Liver (tissue), 9 donors: Measurements from ENCODE around the gene TNFAIP6. TPM values are rescaled to one million over a fixed set of nuclear protein-coding genes. Genes with fewer than 3 reads are reported as not detected.

Source experiments
- DNase-seq: peaks from one replicate; pipeline ENCODE4 v3.0.0-alpha.2; 2017; ENCODE audit warnings: low spot score
- H3K27ac ChIP-seq, 2 donors: one replicate each; pipeline ENCODE4 v1.7.0; 2013; ENCODE audit warnings: inconsistent platforms in 2 of 2, low read length in 2 of 2, control low read depth in 1 of 2, low read depth in 1 of 2, mild to moderate bottlenecking in 1 of 2
- H3K27me3 ChIP-seq, 4 donors: one replicate each; pipeline versions ENCODE4 v1.6.1 to v1.7.0; 2013; ENCODE audit warnings: low read length in 3 of 4, inconsistent platforms in 1 of 4, mild to moderate bottlenecking in 1 of 4, moderate library complexity in 1 of 4; ENCODE audit not compliant: control insufficient read depth in 4 of 4, insufficient read depth in 4 of 4
- H3K36me3 ChIP-seq, 4 donors: one replicate each; pipeline versions ENCODE4 v1.6.1 to v1.7.0; 2013; ENCODE audit warnings: low read length in 3 of 4, mild to moderate bottlenecking in 3 of 4, low read depth in 1 of 4, moderate library complexity in 1 of 4; ENCODE audit not compliant: control insufficient read depth in 4 of 4, insufficient read depth in 3 of 4
- H3K4me1 ChIP-seq, 4 donors: one replicate each; pipeline versions ENCODE4 v1.6.1 to v1.7.0; 2013; ENCODE audit warnings: low read length in 3 of 4, mild to moderate bottlenecking in 3 of 4, moderate library complexity in 1 of 4; ENCODE audit not compliant: control insufficient read depth in 4 of 4, insufficient read depth in 4 of 4
- H3K4me3 ChIP-seq, 3 donors: one replicate each; pipeline versions ENCODE4 v1.6.1 to v1.7.0; 2013; ENCODE audit warnings: low read length in 3 of 3, control low read depth in 1 of 3, low read depth in 1 of 3, mild to moderate bottlenecking in 1 of 3
- H3K9ac ChIP-seq, 2 donors: one replicate each; pipeline ENCODE4 v1.7.0; 2013; ENCODE audit warnings: low read length in 2 of 2, mild to moderate bottlenecking in 2 of 2, moderate library complexity in 2 of 2, control low read depth in 1 of 2, low read depth in 1 of 2
- H3K9me3 ChIP-seq, 4 donors: one replicate each; pipeline versions ENCODE4 v1.6.1 to v1.7.0; 2013; ENCODE audit warnings: low read length in 3 of 4; ENCODE audit not compliant: control insufficient read depth in 4 of 4
- EGR1 ChIP-seq, 2 donors: IDR thresholded peaks; 2 replicates each; pipeline ENCODE4 v1.6.1; 2016 to 2018; ENCODE audit warnings: antibody characterized with exemption in 2 of 2, low read depth in 2 of 2
- FOXA1 ChIP-seq: IDR thresholded peaks from 2 replicates; pipeline ENCODE4 v1.6.1; 2016; ENCODE audit warnings: antibody characterized with exemption
- FOXA2 ChIP-seq: IDR thresholded peaks from 2 replicates; pipeline ENCODE4 v1.6.1; 2016; ENCODE audit warnings: antibody characterized with exemption
- GABPA ChIP-seq, 2 donors: IDR thresholded peaks in 1 of 2; conservative IDR thresholded peaks in 1 of 2; 2 replicates each; pipeline ENCODE4 v1.6.1; 2016; ENCODE audit warnings: antibody characterized with exemption in 2 of 2, mild to moderate bottlenecking in 1 of 2, moderate library complexity in 1 of 2
- HNF4G ChIP-seq: IDR thresholded peaks from 2 replicates; pipeline ENCODE4 v1.6.1; 2016; ENCODE audit warnings: antibody characterized with exemption
- JUND ChIP-seq, 2 donors: IDR thresholded peaks; 2 replicates each; pipeline ENCODE4 v1.6.1; 2016; ENCODE audit warnings: antibody characterized with exemption in 2 of 2
- NR2F2 ChIP-seq: IDR thresholded peaks from 2 replicates; pipeline ENCODE4 v1.6.1; 2016; ENCODE audit warnings: antibody characterized with exemption
- RAD21 ChIP-seq, 2 donors: IDR thresholded peaks; 2 replicates each; pipeline ENCODE4 v1.6.1; 2016; ENCODE audit warnings: antibody characterized with exemption in 2 of 2, mild to moderate bottlenecking in 2 of 2
- RXRA ChIP-seq, 2 donors: IDR thresholded peaks; 2 replicates each; pipeline ENCODE4 v1.6.1; 2017 to 2018; ENCODE audit warnings: antibody characterized with exemption in 2 of 2, mild to moderate bottlenecking in 1 of 2
- SP1 ChIP-seq: IDR thresholded peaks from 2 replicates; pipeline ENCODE4 v1.6.1; 2018; ENCODE audit warnings: antibody characterized with exemption, mild to moderate bottlenecking
- TAF1 ChIP-seq: conservative IDR thresholded peaks from 2 replicates; pipeline ENCODE4 v1.6.1; 2016; ENCODE audit warnings: antibody characterized with exemption, mild to moderate bottlenecking
- YY1 ChIP-seq: IDR thresholded peaks from 2 replicates; pipeline ENCODE4 v1.6.1; 2016; ENCODE audit warnings: antibody characterized with exemption, mild to moderate bottlenecking
- WGBS: extraction: QIAGEN DNeasy Blood & Tissue Kit; methylation state at CpG from one replicate; pipeline ENCODE4 v1.1.7; 2013; 5-methylcytosine and 5-hydroxymethylcytosine counted together
- polyA plus RNA-seq, 2 donors: library from polyadenylated mRNA; stranded (reverse) in 1 of 2; unstranded in 1 of 2; fragments of 200-250 nt in 1 of 2; fragments of >200 nt in 1 of 2; fragmentation: Nextera tagmentation in 1 of 2; extraction: Ambion mirVana in 1 of 2; gene quantifications; one replicate each; pipeline versions ENCODE4 v1.2.1 to v1.2.3, GENCODE V29; 2013 to 2015
- total RNA-seq, 2 donors: library from RNA; depleted of rRNA; stranded (reverse); fragments of >200 nt; gene quantifications; one replicate each; pipeline ENCODE4 v1.2.3, GENCODE V29; 2014
- TF ChIP-seq, protein P1 (sequence below): fragments of 150-350 bp; IDR thresholded peaks from 2 replicates; pipeline ENCODE4 v1.5.1; 2017; ENCODE audit warnings: improper control_type of control experiment, low read depth, low read length; ENCODE audit not compliant: missing input control
- TF ChIP-seq, protein P2 (sequence below): IDR thresholded peaks from 2 replicates; pipeline ENCODE4 v1.6.1; 2016; ENCODE audit warnings: antibody characterized with exemption, mild to moderate bottlenecking
- TF ChIP-seq, protein P3 (sequence below): IDR thresholded peaks from 2 replicates; pipeline ENCODE4 v1.6.1; 2016; ENCODE audit warnings: antibody characterized with exemption
- TF ChIP-seq, protein P4 (sequence below): IDR thresholded peaks from 2 replicates; pipeline ENCODE4 v1.6.1; 2016; ENCODE audit warnings: antibody characterized with exemption
- TF ChIP-seq, protein P5 (sequence below): IDR thresholded peaks from 2 replicates; pipeline ENCODE4 v1.6.1; 2016; ENCODE audit warnings: antibody characterized with exemption
- donor health status: healthy.
- donor health status: healthy.
- donor health status: healthy.
- donor health status: healthy.
- donor health status: healthy.

The TNFAIP6 gene
- total and polyA plus RNA-seq, 4 donors = 0.17 to 0.28 (median 0.20) TPM

DNA sequence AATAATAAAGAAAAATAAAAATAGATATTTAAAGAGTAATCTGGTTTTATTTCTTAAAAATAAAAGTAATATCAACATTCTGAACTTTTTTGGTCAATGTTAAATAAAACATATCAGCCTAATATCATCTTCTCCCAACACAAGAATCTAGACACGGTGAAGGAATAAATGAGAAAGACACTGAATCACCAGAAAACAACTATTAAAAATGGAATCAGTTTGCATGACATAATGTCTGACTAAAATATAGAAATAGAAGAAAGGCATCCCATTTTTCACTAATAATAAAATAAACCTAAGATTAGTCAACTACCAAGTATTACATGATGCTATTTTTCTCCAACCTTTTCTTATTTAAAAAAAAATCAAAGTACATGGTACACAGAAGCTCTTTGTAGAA is 30.8 kb upstream of the TNFAIP6 start:
- TF ChIP-seq, protein P1, sequence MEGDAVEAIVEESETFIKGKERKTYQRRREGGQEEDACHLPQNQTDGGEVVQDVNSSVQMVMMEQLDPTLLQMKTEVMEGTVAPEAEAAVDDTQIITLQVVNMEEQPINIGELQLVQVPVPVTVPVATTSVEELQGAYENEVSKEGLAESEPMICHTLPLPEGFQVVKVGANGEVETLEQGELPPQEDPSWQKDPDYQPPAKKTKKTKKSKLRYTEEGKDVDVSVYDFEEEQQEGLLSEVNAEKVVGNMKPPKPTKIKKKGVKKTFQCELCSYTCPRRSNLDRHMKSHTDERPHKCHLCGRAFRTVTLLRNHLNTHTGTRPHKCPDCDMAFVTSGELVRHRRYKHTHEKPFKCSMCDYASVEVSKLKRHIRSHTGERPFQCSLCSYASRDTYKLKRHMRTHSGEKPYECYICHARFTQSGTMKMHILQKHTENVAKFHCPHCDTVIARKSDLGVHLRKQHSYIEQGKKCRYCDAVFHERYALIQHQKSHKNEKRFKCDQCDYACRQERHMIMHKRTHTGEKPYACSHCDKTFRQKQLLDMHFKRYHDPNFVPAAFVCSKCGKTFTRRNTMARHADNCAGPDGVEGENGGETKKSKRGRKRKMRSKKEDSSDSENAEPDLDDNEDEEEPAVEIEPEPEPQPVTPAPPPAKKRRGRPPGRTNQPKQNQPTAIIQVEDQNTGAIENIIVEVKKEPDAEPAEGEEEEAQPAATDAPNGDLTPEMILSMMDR = no peak
- no peak for TF ChIP-seq GABPA (IDR thresholded peaks at IDR 0.05 in 1 of 2, conservative IDR thresholded peaks at IDR 0.05 in 1 of 2)
- no peak for TF ChIP-seq JUND (IDR thresholded peaks at IDR 0.05)
- no peak for TF ChIP-seq NR2F2
- no peak for TF ChIP-seq EGR1 (IDR thresholded peaks at IDR 0.05; ENCODE audit: low read depth in 2 of 2)
- TF ChIP-seq RXRA (IDR thresholded peaks at IDR 0.05) = no peak
- TF ChIP-seq, protein P2, sequence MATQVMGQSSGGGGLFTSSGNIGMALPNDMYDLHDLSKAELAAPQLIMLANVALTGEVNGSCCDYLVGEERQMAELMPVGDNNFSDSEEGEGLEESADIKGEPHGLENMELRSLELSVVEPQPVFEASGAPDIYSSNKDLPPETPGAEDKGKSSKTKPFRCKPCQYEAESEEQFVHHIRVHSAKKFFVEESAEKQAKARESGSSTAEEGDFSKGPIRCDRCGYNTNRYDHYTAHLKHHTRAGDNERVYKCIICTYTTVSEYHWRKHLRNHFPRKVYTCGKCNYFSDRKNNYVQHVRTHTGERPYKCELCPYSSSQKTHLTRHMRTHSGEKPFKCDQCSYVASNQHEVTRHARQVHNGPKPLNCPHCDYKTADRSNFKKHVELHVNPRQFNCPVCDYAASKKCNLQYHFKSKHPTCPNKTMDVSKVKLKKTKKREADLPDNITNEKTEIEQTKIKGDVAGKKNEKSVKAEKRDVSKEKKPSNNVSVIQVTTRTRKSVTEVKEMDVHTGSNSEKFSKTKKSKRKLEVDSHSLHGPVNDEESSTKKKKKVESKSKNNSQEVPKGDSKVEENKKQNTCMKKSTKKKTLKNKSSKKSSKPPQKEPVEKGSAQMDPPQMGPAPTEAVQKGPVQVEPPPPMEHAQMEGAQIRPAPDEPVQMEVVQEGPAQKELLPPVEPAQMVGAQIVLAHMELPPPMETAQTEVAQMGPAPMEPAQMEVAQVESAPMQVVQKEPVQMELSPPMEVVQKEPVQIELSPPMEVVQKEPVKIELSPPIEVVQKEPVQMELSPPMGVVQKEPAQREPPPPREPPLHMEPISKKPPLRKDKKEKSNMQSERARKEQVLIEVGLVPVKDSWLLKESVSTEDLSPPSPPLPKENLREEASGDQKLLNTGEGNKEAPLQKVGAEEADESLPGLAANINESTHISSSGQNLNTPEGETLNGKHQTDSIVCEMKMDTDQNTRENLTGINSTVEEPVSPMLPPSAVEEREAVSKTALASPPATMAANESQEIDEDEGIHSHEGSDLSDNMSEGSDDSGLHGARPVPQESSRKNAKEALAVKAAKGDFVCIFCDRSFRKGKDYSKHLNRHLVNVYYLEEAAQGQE = no peak
- no peak for TF ChIP-seq RAD21 (IDR thresholded peaks at IDR 0.05)
- TF ChIP-seq FOXA1 = no peak
- TF ChIP-seq, protein P3, sequence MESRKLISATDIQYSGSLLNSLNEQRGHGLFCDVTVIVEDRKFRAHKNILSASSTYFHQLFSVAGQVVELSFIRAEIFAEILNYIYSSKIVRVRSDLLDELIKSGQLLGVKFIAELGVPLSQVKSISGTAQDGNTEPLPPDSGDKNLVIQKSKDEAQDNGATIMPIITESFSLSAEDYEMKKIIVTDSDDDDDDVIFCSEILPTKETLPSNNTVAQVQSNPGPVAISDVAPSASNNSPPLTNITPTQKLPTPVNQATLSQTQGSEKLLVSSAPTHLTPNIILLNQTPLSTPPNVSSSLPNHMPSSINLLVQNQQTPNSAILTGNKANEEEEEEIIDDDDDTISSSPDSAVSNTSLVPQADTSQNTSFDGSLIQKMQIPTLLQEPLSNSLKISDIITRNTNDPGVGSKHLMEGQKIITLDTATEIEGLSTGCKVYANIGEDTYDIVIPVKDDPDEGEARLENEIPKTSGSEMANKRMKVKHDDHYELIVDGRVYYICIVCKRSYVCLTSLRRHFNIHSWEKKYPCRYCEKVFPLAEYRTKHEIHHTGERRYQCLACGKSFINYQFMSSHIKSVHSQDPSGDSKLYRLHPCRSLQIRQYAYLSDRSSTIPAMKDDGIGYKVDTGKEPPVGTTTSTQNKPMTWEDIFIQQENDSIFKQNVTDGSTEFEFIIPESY = no peak
- TF ChIP-seq FOXA2 = no peak
- no peak for TF ChIP-seq HNF4G
- TF ChIP-seq TAF1 = no peak
- Histone ChIP-seq H3K27ac (no peak overlapping the region), H3K9me3 (no peaks in the 10 kb centered on the region), H3K4me1 (no peaks in the 10 kb centered on the region), H3K9ac (no peak overlapping the region), H3K27me3 (no peaks in the 10 kb centered on the region), H3K4me3 (no peak overlapping the region), H3K36me3 (no peaks in the 10 kb centered on the region)
- no peak for DNase-seq
- WGBS = 96% methylated on average over 1 of the region's 1 CpG

DNA sequence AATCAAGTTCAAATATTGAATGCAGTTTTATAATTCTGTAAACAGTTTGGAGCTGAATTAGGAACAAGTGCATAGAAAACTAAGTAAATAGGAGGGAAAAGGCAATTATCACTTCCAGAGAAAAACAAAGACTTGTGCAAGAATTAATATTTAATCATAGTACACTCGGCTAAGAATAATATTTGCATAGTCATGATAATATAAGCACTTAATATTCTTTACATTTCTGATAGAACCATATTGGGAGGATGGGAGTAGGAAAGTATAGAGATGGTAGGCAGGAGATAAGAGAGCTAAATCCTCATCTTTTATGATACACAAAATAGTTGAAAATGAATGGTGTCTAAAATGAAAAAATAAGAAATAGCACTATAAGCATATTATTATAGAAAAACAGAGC is 27.4 kb upstream of the TNFAIP6 start:
- Histone ChIP-seq H3K4me1 (no peaks in the 10 kb centered on the region), H3K9ac (no peak overlapping the region), H3K9me3 (no peaks in the 10 kb centered on the region), H3K27ac (no peak overlapping the region), H3K27me3 (no peaks in the 10 kb centered on the region), H3K36me3 (no peaks in the 10 kb centered on the region), H3K4me3 (no peak overlapping the region)
- 29% methylated on average over 1 of the region's 1 CpG for WGBS
- DNase-seq = no peak
- no peak for TF ChIP-seq FOXA2
- TF ChIP-seq, protein P2 = no peak
- TF ChIP-seq, protein P3 = no peak
- no peak for TF ChIP-seq JUND (IDR thresholded peaks at IDR 0.05)
- TF ChIP-seq, protein P4, sequence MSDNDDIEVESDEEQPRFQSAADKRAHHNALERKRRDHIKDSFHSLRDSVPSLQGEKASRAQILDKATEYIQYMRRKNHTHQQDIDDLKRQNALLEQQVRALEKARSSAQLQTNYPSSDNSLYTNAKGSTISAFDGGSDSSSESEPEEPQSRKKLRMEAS = no peak
- no peak for TF ChIP-seq SP1
- no peak for TF ChIP-seq HNF4G
- TF ChIP-seq, protein P5, sequence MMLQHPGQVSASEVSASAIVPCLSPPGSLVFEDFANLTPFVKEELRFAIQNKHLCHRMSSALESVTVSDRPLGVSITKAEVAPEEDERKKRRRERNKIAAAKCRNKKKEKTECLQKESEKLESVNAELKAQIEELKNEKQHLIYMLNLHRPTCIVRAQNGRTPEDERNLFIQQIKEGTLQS = no peak
- no peak for TF ChIP-seq YY1
